Muscle of leg (tissue), 11 donors: ENCODE results near the gene LAMA2. TPM values are rescaled to one million over a fixed set of nuclear protein-coding genes. Genes with fewer than 3 reads are reported as not detected.

ENCODE experiments used
- DNase-seq: peaks from one replicate; pipeline ENCODE4 v3.0.0; 2013
- H3K27ac ChIP-seq: one replicate; pipeline ENCODE4 v1.5.1; 2013; ENCODE audit warnings: mild to moderate bottlenecking, low read length, control low read depth
- H3K27me3 ChIP-seq: one replicate; pipeline ENCODE4 v1.6.1; 2013; ENCODE audit warnings: low read length; ENCODE audit not compliant: control insufficient read depth, insufficient read depth
- H3K36me3 ChIP-seq: one replicate; pipeline ENCODE4 v1.6.1; 2013; ENCODE audit warnings: low read length; ENCODE audit not compliant: control insufficient read depth, insufficient read depth
- H3K4me1 ChIP-seq: one replicate; pipeline ENCODE4 v1.6.1; 2013; ENCODE audit warnings: low read length; ENCODE audit not compliant: control insufficient read depth, insufficient read depth
- H3K4me3 ChIP-seq: one replicate; pipeline ENCODE4 v1.5.1; 2013; ENCODE audit warnings: low read length, control low read depth
- H3K9me3 ChIP-seq: replicated peaks from 2 replicates; pipeline ENCODE4 v1.6.1; 2013; ENCODE audit warnings: low read depth, low read length; ENCODE audit not compliant: control insufficient read depth
- WGBS: methylation state at CpG from one replicate; pipeline ENCODE4 v1.1.5; 2013; ENCODE audit warnings: missing lambda C conversion rate; ENCODE audit not compliant: insufficient coverage; 5-methylcytosine and 5-hydroxymethylcytosine counted together
- polyA plus RNA-seq, 8 donors: library from polyadenylated mRNA; unstranded; fragments of 120-200 nt; gene quantifications; one replicate each; pipeline versions ENCODE4 v1.2.1 to v1.2.3, GENCODE V29; 2013; ENCODE audit warnings: inconsistent platforms in 1 of 8, low replicate concordance in 1 of 8; ENCODE audit not compliant: insufficient read length in 8 of 8, insufficient read depth in 1 of 8
- total RNA-seq: library from RNA; stranded (reverse); fragments of 120-200 nt; gene quantifications from one replicate; pipeline ENCODE4 v1.2.4, GENCODE V29; 2013

Gene LAMA2
- total and polyA plus RNA-seq, 9 donors: 105 to 165 (median 140) TPM

- no peak for DNase-seq
- Histone ChIP-seq H3K4me3 (no peak overlapping the region), H3K27ac (no peak overlapping the region), H3K36me3 (no peaks in the 10 kb centered on the region), H3K9me3 (no peaks in the 10 kb centered on the region), H3K27me3 (no peaks in the 10 kb centered on the region), H3K4me1 (no peaks in the 10 kb centered on the region)
Observed at GRCh38 chr6:129448965-129449364, 566.0 kb downstream of the LAMA2 start.

- Histone ChIP-seq H3K27ac (no peak overlapping the region), H3K4me3 (no peak overlapping the region), H3K36me3 (peaks cover 2% of the 10 kb centered on the region), H3K4me1 (no peaks in the 10 kb centered on the region), H3K9me3 (no peaks in the 10 kb centered on the region), H3K27me3 (no peaks in the 10 kb centered on the region)
- DNase-seq: no peak
Observed at GRCh38 chr6:129451187-129451586, 568.2 kb downstream of the LAMA2 start.

GRCh38 chr6:129453073-129453472 lies 570.1 kb downstream of the LAMA2 start:
- H3K27me3 ChIP-seq: no peaks in the 10 kb centered on the region
- DNase-seq: no peak
- WGBS: no CpG with 5 or more reads among the region's 3 CpGs
- H3K9me3 ChIP-seq: no peaks in the 10 kb centered on the region
- H3K4me1 ChIP-seq: no peaks in the 10 kb centered on the region
- no peak overlapping the region for H3K4me3 ChIP-seq
- peaks cover 2% of the 10 kb centered on the region for H3K36me3 ChIP-seq
- no peak overlapping the region for H3K27ac ChIP-seq

GRCh38 chr6:129454488-129454887 lies 571.5 kb downstream of the LAMA2 start:
- Histone ChIP-seq H3K9me3 (no peaks in the 10 kb centered on the region), H3K36me3 (peaks cover 2% of the 10 kb centered on the region), H3K4me1 (no peaks in the 10 kb centered on the region), H3K4me3 (no peak overlapping the region), H3K27me3 (no peaks in the 10 kb centered on the region), H3K27ac (no peak overlapping the region)
- no CpG with 5 or more reads among the region's 1 CpG for WGBS
- DNase-seq: no peak

GRCh38 chr6:129455126-129455769 lies 572.3 kb downstream of the LAMA2 start:
- Histone ChIP-seq H3K36me3 (peaks cover 3% of the 10 kb centered on the region), H3K27me3 (no peaks in the 10 kb centered on the region), H3K4me1 (no peaks in the 10 kb centered on the region), H3K27ac (no peak overlapping the region), H3K4me3 (no peak overlapping the region), H3K9me3 (no peaks in the 10 kb centered on the region)
- WGBS: no CpG with 5 or more reads among the region's 3 CpGs
- DNase-seq: no peak

GRCh38 chr6:129460221-129460620 lies 577.3 kb downstream of the LAMA2 start:
- DNase-seq: no peak
- Histone ChIP-seq H3K36me3 (peaks cover 8% of the 10 kb centered on the region), H3K4me1 (no peaks in the 10 kb centered on the region), H3K9me3 (no peaks in the 10 kb centered on the region), H3K27ac (no peak overlapping the region), H3K4me3 (no peak overlapping the region), H3K27me3 (no peaks in the 10 kb centered on the region)
- no CpG with 5 or more reads among the region's 2 CpGs for WGBS

GRCh38 chr6:129469070-129469662 lies 586.2 kb downstream of the LAMA2 start:
- no peak for DNase-seq
- Histone ChIP-seq H3K4me1 (no peaks in the 10 kb centered on the region), H3K9me3 (no peaks in the 10 kb centered on the region), H3K36me3 (peaks cover 2% of the 10 kb centered on the region), H3K27ac (no peak overlapping the region), H3K4me3 (no peak overlapping the region), H3K27me3 (no peaks in the 10 kb centered on the region)
- WGBS: 94% methylated on average over 2 of the region's 3 CpGs

- H3K4me3 ChIP-seq: no peak overlapping the region
- H3K4me1 ChIP-seq: peaks cover 4% of the 10 kb centered on the region
- no peaks in the 10 kb centered on the region for H3K36me3 ChIP-seq
- 90% methylated on average over 2 of the region's 3 CpGs for WGBS
- H3K27me3 ChIP-seq: no peaks in the 10 kb centered on the region
- no peak overlapping the region for H3K27ac ChIP-seq
- H3K9me3 ChIP-seq: no peaks in the 10 kb centered on the region
- DNase-seq: no peak
Observed at GRCh38 chr6:129472239-129472638, 589.3 kb downstream of the LAMA2 start.

- Histone ChIP-seq H3K9me3 (no peaks in the 10 kb centered on the region), H3K4me3 (no peak overlapping the region), H3K27ac (no peak overlapping the region), H3K36me3 (no peaks in the 10 kb centered on the region), H3K4me1 (peaks cover 4% of the 10 kb centered on the region), H3K27me3 (no peaks in the 10 kb centered on the region)
- no peak for DNase-seq
- no CpG with 5 or more reads among the region's 3 CpGs for WGBS
Observed at GRCh38 chr6:129473546-129473945, 590.6 kb downstream of the LAMA2 start.

GRCh38 chr6:129475477-129476247 lies 592.7 kb downstream of the LAMA2 start:
- no peak for DNase-seq
- peaks cover 4% of the 10 kb centered on the region for H3K4me1 ChIP-seq
- H3K27ac ChIP-seq: no peak overlapping the region
- no peaks in the 10 kb centered on the region for H3K9me3 ChIP-seq
- no peak overlapping the region for H3K4me3 ChIP-seq
- H3K36me3 ChIP-seq: no peaks in the 10 kb centered on the region
- H3K27me3 ChIP-seq: no peaks in the 10 kb centered on the region
- WGBS: 55% methylated on average over 4 of the region's 7 CpGs
